Measurements from ENCODE around the gene TNNI3K. TPM values are rescaled to one million over a fixed set of nuclear protein-coding genes. Genes with fewer than 3 reads are reported as not detected.

TNNI3K gene
- total RNA-seq, 1 donor from 2014 or later = 55.2 TPM

GRCh38 chr1:74367175-74367813 lies 132.1 kb downstream of the TNNI3K start:
- DNase-seq (ENCODE audit: low spot score) = no peak
- intact Hi-C loops (cut with DNase I) = no loop called here

- intact Hi-C loops (cut with DNase I) = no loop called here
- no peak for DNase-seq (ENCODE audit: low spot score)
Observed at GRCh38 chr1:74368335-74368734, 133.1 kb downstream of the TNNI3K start.

DNA sequence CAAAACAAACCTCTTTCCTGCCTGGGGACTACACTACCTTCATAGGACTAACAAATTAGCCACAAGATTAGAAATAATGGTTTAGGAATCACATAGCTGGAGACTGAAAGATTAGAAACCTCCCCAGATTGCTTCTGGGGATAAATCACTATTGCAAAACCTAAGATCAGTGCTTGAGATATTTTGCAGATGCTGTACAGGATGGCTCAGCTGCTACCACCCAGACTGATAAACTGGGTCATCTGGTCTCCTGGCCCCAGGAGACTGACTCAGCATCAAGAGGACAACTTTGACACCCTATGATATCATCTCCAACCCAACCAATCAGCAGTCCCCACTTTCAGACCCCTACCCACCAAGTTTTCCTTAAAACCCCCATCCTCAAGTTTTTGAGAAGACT lies 140.2 kb downstream of the TNNI3K start:
- no peak for DNase-seq (ENCODE audit: low spot score)
- intact Hi-C loops (cut with DNase I) = no loop called here

DNA sequence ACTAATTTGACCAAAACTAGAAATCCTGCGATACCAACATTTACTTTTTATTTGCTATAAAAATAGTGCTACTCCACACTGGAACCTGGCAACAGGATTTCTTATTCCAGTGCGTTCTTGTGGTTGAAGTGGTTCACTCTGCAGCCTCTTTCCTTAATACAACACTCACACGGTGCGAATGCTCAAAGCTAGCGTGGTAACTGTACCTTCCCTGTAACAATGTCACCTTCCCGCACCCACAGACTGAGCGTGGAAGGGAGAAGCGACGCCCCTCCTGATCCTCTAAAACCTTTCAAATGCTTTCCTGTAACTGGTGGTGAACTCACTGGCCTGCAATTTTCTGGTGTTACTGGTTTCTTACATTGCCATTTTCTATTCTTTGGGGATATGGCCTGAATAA lies 145.1 kb downstream of the TNNI3K start:
- intact Hi-C loops (cut with DNase I) = no loop called here
- DNase-seq (ENCODE audit: low spot score) = no peak

DNA sequence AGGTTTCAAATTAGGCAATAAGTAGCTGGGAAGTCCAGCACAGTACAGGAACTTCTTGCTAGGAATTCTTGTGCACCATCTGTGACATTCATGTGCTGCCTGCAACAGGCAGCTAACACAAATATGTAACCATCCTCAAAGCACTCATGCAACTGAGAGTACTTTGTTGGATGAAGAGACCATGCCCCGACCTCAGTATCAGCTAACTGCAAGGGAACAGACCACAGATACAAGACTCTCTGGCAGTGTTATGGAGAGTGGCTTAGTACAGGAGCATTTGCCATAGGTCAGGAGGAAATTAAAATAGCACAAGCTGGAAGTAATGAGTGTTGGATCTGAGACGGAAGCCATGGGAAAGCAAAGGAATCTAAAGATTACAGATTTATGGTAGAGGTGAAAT lies 153.7 kb downstream of the TNNI3K start:
- intact Hi-C loops (cut with DNase I) = no loop called here
- DNase-seq (ENCODE audit: low spot score) = no peak

DNA sequence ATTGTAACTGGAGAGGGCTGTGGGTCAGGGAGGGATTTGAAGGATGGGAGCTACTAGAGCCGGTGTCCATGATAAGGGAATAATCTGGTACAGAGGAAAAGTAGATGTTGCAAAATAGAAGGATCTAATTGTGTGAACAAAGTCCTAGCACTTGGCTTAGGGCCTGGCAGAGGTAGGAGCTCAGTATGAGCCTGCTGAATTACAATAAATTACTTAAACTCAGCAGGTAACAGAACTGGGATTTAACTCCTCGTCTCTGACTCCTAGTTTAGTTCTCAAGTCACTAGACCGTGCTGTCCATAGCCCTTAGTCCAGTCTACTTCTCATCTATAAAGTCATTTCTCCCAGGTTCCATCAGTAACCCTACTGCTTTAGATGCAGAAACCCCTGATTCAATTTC lies 157.0 kb downstream of the TNNI3K start:
- intact Hi-C loops (cut with DNase I) = no loop called here

GRCh38 chr1:74392840-74393239 lies 157.7 kb downstream of the TNNI3K start:
- no peak for DNase-seq (ENCODE audit: low spot score)

More for the DNA sequence above, 157.0 kb downstream of the TNNI3K start:
- DNase-seq (ENCODE audit: low spot score) = no peak

GRCh38 chr1:74395571-74395970 lies 160.4 kb downstream of the TNNI3K start:
- intact Hi-C loops (cut with DNase I) = loop anchor here (5.0 kb wide), 1 partner anchor 38 kb away; no protein-coding TSS in a partner anchor
- DNase-seq (ENCODE audit: low spot score) = no peak

More at GRCh38 chr1:74392840-74393239, 157.7 kb downstream of the TNNI3K start:
- intact Hi-C loops (cut with DNase I) = no loop called here

DNA sequence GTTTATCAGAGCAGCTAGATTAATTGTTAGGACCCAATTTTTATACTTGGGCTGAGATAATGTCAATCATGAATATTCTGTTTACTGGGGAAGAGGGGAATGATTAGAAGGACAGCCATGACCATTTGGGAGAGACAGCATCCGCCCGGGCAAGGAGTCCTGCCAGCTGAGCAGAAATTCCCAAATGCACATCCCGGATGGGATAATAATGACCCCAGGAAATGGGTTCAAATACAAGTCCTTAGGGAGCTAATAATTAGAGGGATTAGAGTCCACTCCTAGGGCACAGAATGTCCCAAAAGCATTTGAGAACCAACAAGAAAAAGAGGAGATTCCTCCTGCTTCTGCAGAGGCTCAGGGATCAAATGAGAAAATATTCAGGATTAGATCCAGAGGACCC lies 161.3 kb downstream of the TNNI3K start:
- no peak for DNase-seq (ENCODE audit: low spot score)
- intact Hi-C loops (cut with DNase I) = loop anchor here (5.0 kb wide), 1 partner anchor 39 kb away; no protein-coding TSS in a partner anchor

- no peak for DNase-seq (ENCODE audit: low spot score)
Observed at GRCh38 chr1:74396933-74397332, 161.7 kb downstream of the TNNI3K start.

DNA sequence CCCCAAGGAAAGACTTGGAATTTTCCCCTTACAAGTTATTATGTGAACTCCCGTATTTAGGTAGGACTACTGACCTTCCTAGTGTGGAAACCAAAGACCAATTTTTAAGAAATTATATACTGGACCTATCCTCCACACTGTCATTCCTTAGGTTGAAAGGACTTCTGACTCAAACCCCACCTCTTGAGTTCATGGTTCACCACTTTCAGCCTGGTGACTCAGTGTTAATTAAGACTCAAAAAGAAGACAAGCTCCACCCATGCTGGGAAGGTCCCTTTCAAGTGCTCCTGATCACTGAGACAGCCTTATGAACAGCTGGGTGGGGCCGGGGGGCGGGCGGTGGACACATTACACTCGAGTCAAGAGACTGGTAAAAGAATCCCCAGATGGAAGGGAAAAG lies 164.1 kb downstream of the TNNI3K start:
- intact Hi-C loops (cut with DNase I) = loop anchor here (5.0 kb wide), 1 partner anchor 42 kb away; no protein-coding TSS in a partner anchor

More at GRCh38 chr1:74396933-74397332, 161.7 kb downstream of the TNNI3K start:
- intact Hi-C loops (cut with DNase I) = loop anchor here (5.0 kb wide), 1 partner anchor 40 kb away; no protein-coding TSS in a partner anchor

DNA sequence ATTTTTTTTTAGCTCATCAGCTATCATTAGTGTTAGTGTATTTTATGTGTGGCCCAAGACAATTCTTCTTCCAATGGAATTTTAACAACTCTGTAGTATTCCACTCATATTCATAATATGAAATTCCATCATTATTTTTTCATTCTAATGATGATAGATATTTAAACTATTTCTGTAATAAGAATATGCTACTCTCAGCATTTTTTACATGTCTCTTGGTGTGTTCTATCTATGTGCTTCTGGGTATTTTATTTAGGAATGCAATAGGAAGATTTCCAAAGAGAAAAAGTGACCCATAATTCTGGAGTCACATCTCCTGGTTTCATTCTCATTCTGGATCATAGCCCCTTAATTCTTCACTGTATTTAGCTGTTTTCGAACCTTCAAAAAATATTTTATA lies 167.7 kb downstream of the TNNI3K start:
- no peak for DNase-seq (ENCODE audit: low spot score)
- intact Hi-C loops (cut with DNase I) = no loop called here

More for the DNA sequence above, 164.1 kb downstream of the TNNI3K start:
- no peak for DNase-seq (ENCODE audit: low spot score)

- intact Hi-C loops (cut with DNase I) = no loop called here
- DNase-seq (ENCODE audit: low spot score) = no peak
Observed at GRCh38 chr1:74403606-74404005, 168.4 kb downstream of the TNNI3K start.

DNA sequence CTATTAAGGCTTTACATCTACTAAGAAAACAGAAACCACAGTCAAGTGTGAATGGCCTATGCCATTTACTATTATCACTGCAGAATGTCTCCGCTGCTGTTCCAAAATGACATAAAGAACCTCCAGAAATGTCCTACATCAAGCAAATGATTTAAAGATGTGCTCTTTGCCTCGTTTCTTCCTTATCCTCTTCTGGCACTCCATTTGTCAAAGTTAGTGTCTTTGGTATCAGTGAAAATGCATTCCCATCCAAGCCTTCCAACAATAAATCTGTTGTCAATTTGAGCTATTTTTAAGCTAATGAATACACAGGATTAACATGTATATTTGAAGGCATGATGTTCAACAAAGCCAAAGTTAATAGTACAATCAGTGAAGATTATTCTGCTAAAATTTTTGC lies 171.6 kb downstream of the TNNI3K start:
- intact Hi-C loops (cut with DNase I) = no loop called here
- DNase-seq (ENCODE audit: low spot score) = no peak

DNA sequence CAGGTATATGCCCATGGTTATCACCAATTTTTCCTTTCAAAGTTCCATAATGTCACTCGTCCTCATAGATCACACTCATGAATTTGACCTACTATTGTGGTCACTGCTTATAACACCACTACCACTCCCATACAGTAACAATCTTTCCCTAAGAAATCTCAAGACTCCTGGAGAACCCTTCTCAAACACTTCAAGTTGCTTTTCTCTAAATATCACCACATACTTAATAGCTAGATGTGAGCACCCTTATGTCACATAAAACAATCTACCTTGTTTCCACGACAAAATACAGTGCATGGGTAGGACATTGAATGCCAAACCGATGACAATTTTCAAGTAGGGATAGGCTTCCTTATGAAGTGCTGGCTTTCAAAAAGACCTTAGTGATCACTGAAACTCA lies 172.7 kb downstream of the TNNI3K start:
- intact Hi-C loops (cut with DNase I) = no loop called here
- DNase-seq (ENCODE audit: low spot score) = no peak

DNA sequence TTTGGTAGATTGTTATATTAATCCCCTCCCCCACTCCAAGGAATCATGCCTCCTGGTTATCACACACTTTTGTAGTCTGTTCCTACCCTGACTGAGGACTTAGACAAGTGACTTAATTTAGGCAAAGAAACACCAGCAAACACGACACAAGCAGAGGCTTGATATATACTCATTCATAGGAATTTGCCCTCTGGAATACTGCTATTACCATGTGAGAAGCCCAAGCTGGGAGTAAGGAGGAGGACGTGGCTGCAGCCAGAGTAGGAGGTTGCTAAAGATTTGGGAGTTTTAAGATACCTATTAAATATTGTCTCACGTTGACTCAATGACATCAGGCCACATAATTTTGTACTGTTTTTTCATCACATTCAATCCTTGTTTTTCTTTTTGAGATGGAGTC lies 177.1 kb downstream of the TNNI3K start:
- DNase-seq (ENCODE audit: low spot score) = no peak
- intact Hi-C loops (cut with DNase I) = no loop called here

- no peak for DNase-seq (ENCODE audit: low spot score)
- intact Hi-C loops (cut with DNase I) = no loop called here
Observed at GRCh38 chr1:74415935-74416334, 180.7 kb downstream of the TNNI3K start.

GRCh38 chr1:74419611-74420010 lies 184.4 kb downstream of the TNNI3K start:
- intact Hi-C loops (cut with DNase I) = no loop called here
- DNase-seq (ENCODE audit: low spot score) = no peak

- DNase-seq (ENCODE audit: low spot score) = no peak
- intact Hi-C loops (cut with DNase I) = no loop called here
Observed at GRCh38 chr1:74420467-74420866, 185.3 kb downstream of the TNNI3K start.

GRCh38 chr1:74422421-74423292 lies 187.5 kb downstream of the TNNI3K start:
- intact Hi-C loops (cut with DNase I) = no loop called here
- DNase-seq (ENCODE audit: low spot score) = no peak

DNA sequence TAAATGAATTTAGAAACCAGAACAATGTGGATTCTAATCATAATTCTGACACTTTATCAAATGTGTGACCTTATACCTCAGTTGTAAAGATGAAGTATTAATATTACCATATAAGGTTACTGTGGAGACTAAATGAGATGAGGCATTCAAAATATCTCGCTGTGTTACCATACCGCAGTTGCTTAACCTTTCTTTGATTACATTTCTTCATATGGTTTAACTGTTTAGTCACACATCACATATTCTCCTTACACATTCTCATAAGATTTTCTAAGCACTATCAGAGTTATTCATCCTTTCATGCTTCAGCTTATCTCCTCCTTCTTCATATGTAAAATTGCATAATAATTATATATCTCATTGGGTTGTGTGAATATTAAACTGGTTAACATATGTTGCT lies 188.3 kb downstream of the TNNI3K start:
- intact Hi-C loops (cut with DNase I) = no loop called here
- no peak for DNase-seq (ENCODE audit: low spot score)

Measured in cardiac septum (tissue), 1 donor.